ENCODE data around the gene RAB39B. TPM values are rescaled to one million over a fixed set of nuclear protein-coding genes. Genes with fewer than 3 reads are reported as not detected.

Gene RAB39B
- total RNA-seq, 1 donor from 2014 or later: 3.1 TPM

- H3K27ac Mint-ChIP-seq (ENCODE audit: unreplicated experiment): peak within 1 kb of the TSS; percentile 95
- TF ChIP-seq CTCF (IDR thresholded peaks at IDR 0.05): peak; percentile 80
- peaks cover 7% of the 10 kb centered on the region for H3K9me3 Mint-ChIP-seq (ENCODE audit: low read depth)
- no peaks in the 10 kb centered on the region for H3K36me3 Mint-ChIP-seq (ENCODE audit: low read depth)
- peaks cover 23% of the 10 kb centered on the region for H3K4me1 Mint-ChIP-seq (ENCODE audit: low read depth)
- H3K4me3 Mint-ChIP-seq (ENCODE audit: unreplicated experiment): peak within 1 kb of the TSS; percentile 78
- DNase-seq (ENCODE audit: low spot score): peak; percentile 96
- H3K27me3 Mint-ChIP-seq (ENCODE audit: low read depth): no peaks in the 10 kb centered on the region
Measured at GRCh38 chrX:155216179-155216939, 47.9 kb downstream of the RAB39B start, which contains the start of gene VBP1. TSS of gene VBP1 (plus strand) at chrX:155216460. CDS start at chrX:155216483, 23 bp downstream.

GRCh38 chrX:155215443-155216178, 48.7 kb downstream of the RAB39B start:
- H3K9me3 Mint-ChIP-seq (ENCODE audit: low read depth): peaks cover 7% of the 10 kb centered on the region
- DNase-seq (ENCODE audit: low spot score): no peak
- no peaks in the 10 kb centered on the region for H3K36me3 Mint-ChIP-seq (ENCODE audit: low read depth)
- no peak for TF ChIP-seq CTCF (IDR thresholded peaks at IDR 0.05)
- H3K27ac Mint-ChIP-seq (ENCODE audit: unreplicated experiment): peak overlapping the region; percentile 95
- H3K4me3 Mint-ChIP-seq (ENCODE audit: unreplicated experiment): peak overlapping the region; percentile 78
- H3K27me3 Mint-ChIP-seq (ENCODE audit: low read depth): no peaks in the 10 kb centered on the region
- H3K4me1 Mint-ChIP-seq (ENCODE audit: low read depth): peaks cover 23% of the 10 kb centered on the region

GRCh38 chrX:155213731-155214130, 50.6 kb downstream of the RAB39B start:
- H3K36me3 Mint-ChIP-seq (ENCODE audit: low read depth): no peaks in the 10 kb centered on the region
- peaks cover 7% of the 10 kb centered on the region for H3K9me3 Mint-ChIP-seq (ENCODE audit: low read depth)
- DNase-seq (ENCODE audit: low spot score): no peak
- no peak overlapping the region for H3K27ac Mint-ChIP-seq (ENCODE audit: unreplicated experiment)
- H3K27me3 Mint-ChIP-seq (ENCODE audit: low read depth): no peaks in the 10 kb centered on the region
- no peak for TF ChIP-seq CTCF (IDR thresholded peaks at IDR 0.05)
- no peak overlapping the region for H3K4me3 Mint-ChIP-seq (ENCODE audit: unreplicated experiment)
- H3K4me1 Mint-ChIP-seq (ENCODE audit: low read depth): peaks cover 19% of the 10 kb centered on the region

- no peak for TF ChIP-seq CTCF (IDR thresholded peaks at IDR 0.05)
- Mint-ChIP-seq H3K4me1 (ENCODE audit: low read depth) (peaks cover 3% of the 10 kb centered on the region), H3K27me3 (ENCODE audit: low read depth) (no peaks in the 10 kb centered on the region), H3K36me3 (ENCODE audit: low read depth) (no peaks in the 10 kb centered on the region), H3K27ac (ENCODE audit: unreplicated experiment) (no peak overlapping the region), H3K4me3 (ENCODE audit: unreplicated experiment) (no peak overlapping the region), H3K9me3 (ENCODE audit: low read depth) (peaks cover 9% of the 10 kb centered on the region)
- DNase-seq (ENCODE audit: low spot score): no peak
Measured at GRCh38 chrX:155211208-155211607, 53.1 kb downstream of the RAB39B start.

Other genes starting within 250 kb of the RAB39B start
- 3.5 to 5.1 TPM (median 3.6 TPM) in 3 replicates for gene F8, start 241.8 kb downstream of the RAB39B start, total RNA-seq
- 36.9 to 51.7 TPM (median 44.2 TPM) in 3 replicates for gene FUNDC2, start 237.6 kb downstream of the RAB39B start, total RNA-seq
- gene CMC4, start 193.4 kb downstream of the RAB39B start, total RNA-seq: 6.7 to 8.0 TPM (median 7.7 TPM) in 3 replicates
- 13.5 to 20.7 TPM (median 18.6 TPM) in 3 replicates for gene MTCP1, start 193.4 kb downstream of the RAB39B start, total RNA-seq
- gene BRCC3, start 193.0 kb downstream of the RAB39B start, total RNA-seq: 14.2 to 17.2 TPM (median 15.8 TPM) in 3 replicates
- 35.5 to 42.9 TPM (median 38.5 TPM) in 3 replicates for gene VBP1, start 48.0 kb downstream of the RAB39B start, total RNA-seq
- 0.97 to 1.8 TPM (median 0.97 TPM) in 3 replicates for gene CLIC2, start 70.1 kb upstream of the RAB39B start, total RNA-seq
- not detected in 3 replicates for gene F8A2, start 117.6 kb upstream of the RAB39B start, total RNA-seq
- 6.1 to 8.6 TPM (median 6.1 TPM) in 3 replicates for gene F8A3, start 194.1 kb upstream of the RAB39B start, total RNA-seq

Data from chondrocyte (in vitro differentiated cells).